Erythroblast (primary cell): Measurements from ENCODE around the gene IGLL1.

Experiments used
- GATA1 ChIP-seq: IDR thresholded peaks from 2 replicates; pipeline ENCODE4 v1.6.1; 2011; ENCODE audit warnings: low read depth, mild to moderate bottlenecking, control low read depth, low read length, moderate library complexity
- POLR2A ChIP-seq: IDR thresholded peaks from 2 replicates; pipeline ENCODE4 v1.6.1; 2011; ENCODE audit warnings: mild to moderate bottlenecking, low read length

- TF ChIP-seq POLR2A (no peak), GATA1 (no peak)
Observed at GRCh38 chr22:23544852-23545251, 35.2 kb downstream of the IGLL1 start.
